ENCODE data around the gene SMC6.

SMC6 gene

GRCh38 chr2:17753803-17754663, at the start of gene SMC6, which contains the start of gene GEN1:
Gene SMC6, minus strand, starts transcription at chr2:17753810. Its CDS starts 7,864 bp downstream, at chr2:17745946.
Gene GEN1, plus strand, starts transcription at chr2:17754138. Its CDS starts 5,806 bp downstream, at chr2:17759944.
- DNase-seq, result peak; percentile 91

- DNase-seq, result no peak
Measured at GRCh38 chr2:17800693-17801458, 47.3 kb upstream of the SMC6 start.

GRCh38 chr2:17800219-17800618, 46.6 kb upstream of the SMC6 start:
- DNase-seq, result no peak

GRCh38 chr2:17799301-17800120, 45.9 kb upstream of the SMC6 start:
- DNase-seq, result no peak

GRCh38 chr2:17798338-17798737, 44.7 kb upstream of the SMC6 start:
- DNase-seq, result no peak

GRCh38 chr2:17795309-17795708, 41.7 kb upstream of the SMC6 start:
- no peak for DNase-seq

- no peak for DNase-seq
Measured at GRCh38 chr2:17793803-17794354, 40.3 kb upstream of the SMC6 start.

- no peak for DNase-seq
Measured at GRCh38 chr2:17793296-17793695, 39.7 kb upstream of the SMC6 start.

- DNase-seq, result no peak
Measured at GRCh38 chr2:17792515-17792914, 38.9 kb upstream of the SMC6 start.

- no peak for DNase-seq
Measured at GRCh38 chr2:17791817-17792130, 38.2 kb upstream of the SMC6 start.

GRCh38 chr2:17791121-17791816, 37.7 kb upstream of the SMC6 start:
- no peak for DNase-seq

GRCh38 chr2:17790536-17790935, 36.9 kb upstream of the SMC6 start:
- peak; percentile 18 for DNase-seq

- DNase-seq, result no peak
Measured at GRCh38 chr2:17788773-17789172, 35.2 kb upstream of the SMC6 start.

GRCh38 chr2:17786727-17787126, 33.1 kb upstream of the SMC6 start:
- DNase-seq, result no peak

- no peak for DNase-seq
Measured at GRCh38 chr2:17781482-17781881, 27.9 kb upstream of the SMC6 start.

GRCh38 chr2:17780546-17780945, 26.9 kb upstream of the SMC6 start:
- no peak for DNase-seq

- DNase-seq, result no peak
Measured at GRCh38 chr2:17772532-17772931, 18.9 kb upstream of the SMC6 start.

- DNase-seq, result no peak
Measured at GRCh38 chr2:17771956-17772355, 18.3 kb upstream of the SMC6 start.

GRCh38 chr2:17768894-17769293, 15.3 kb upstream of the SMC6 start:
- DNase-seq, result no peak

GRCh38 chr2:17765398-17765797, 11.8 kb upstream of the SMC6 start:
- no peak for DNase-seq

- DNase-seq, result no peak
Measured at GRCh38 chr2:17763641-17764333, 10.2 kb upstream of the SMC6 start.

GRCh38 chr2:17762451-17762850, 8.8 kb upstream of the SMC6 start:
- DNase-seq, result no peak
